NCI-H748 treated with DMSO at 0.1 percent for 48 hours (cell line): Measurements from ENCODE around the gene HIRA.
"Not testable (repeated sequence)": the region's sequence is repeated elsewhere in the genome, so short reads cannot be mapped to it uniquely, and the experiment has no call there.

Experiments used
- DNase-seq: peaks from one replicate; lab custom pipeline; 2025; lab: John Stamatoyannopoulos, UW

HIRA gene

GRCh38 chr22:19440411-19441195 is 9.1 kb upstream of the HIRA start:
- DNase-seq: no peak

DNA sequence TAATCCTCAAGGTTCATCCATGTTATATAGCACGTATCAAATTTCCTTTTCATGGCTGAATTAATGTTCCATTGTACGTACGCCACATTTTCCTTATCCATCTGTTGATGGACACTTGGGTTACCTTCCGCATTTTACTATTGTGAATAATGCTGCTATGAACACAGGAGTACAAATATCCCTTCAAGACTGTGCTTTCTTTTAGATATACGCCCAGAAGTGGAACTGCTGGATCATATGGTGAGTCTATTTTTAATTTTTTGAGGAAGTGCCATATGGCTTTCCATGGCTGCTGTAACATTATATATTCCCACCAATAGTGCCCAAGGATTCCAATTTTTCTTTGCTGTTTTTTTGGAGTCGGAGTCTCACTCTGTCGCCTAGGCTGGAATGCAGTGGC is 6.8 kb upstream of the HIRA start:
- no peak for DNase-seq

GRCh38 chr22:19436444-19437161 is 5.1 kb upstream of the HIRA start:
- DNase-seq: not testable (repeated sequence)

GRCh38 chr22:19434829-19435580 is 3.5 kb upstream of the HIRA start:
- no peak for DNase-seq

GRCh38 chr22:19434401-19434800 is 2.9 kb upstream of the HIRA start:
- DNase-seq: no peak

- peak; percentile 70 for DNase-seq
These were observed 759 bp upstream of the HIRA start, which contains the start of gene MRPL40 for GRCh38 chr22:19432133-19432851. Gene MRPL40, plus strand, starts transcription at chr22:19432545. Its CDS starts 10 bp downstream, at chr22:19432555.

GRCh38 chr22:19430890-19431541 is 517 bp downstream of the HIRA start:
- DNase-seq: no peak

- no peak for DNase-seq
These were observed 1.3 kb downstream of the HIRA start for GRCh38 chr22:19429950-19430889.

DNA sequence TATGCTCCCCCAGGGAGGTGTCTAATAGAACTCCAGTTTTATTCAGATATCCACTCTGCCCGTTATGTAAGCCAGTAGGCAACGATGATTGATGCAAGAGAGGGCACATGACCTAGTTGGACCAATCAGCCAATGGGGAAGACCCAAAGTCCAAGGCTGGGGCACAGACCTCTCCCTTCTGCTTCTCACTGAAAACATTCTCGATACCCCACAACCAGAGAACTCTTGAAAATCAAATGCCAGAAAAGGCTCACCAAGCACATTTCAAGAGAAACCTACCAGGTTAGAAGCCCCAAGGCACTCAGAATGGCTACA is 7.4 kb downstream of the HIRA start:
- DNase-seq: no peak

DNA sequence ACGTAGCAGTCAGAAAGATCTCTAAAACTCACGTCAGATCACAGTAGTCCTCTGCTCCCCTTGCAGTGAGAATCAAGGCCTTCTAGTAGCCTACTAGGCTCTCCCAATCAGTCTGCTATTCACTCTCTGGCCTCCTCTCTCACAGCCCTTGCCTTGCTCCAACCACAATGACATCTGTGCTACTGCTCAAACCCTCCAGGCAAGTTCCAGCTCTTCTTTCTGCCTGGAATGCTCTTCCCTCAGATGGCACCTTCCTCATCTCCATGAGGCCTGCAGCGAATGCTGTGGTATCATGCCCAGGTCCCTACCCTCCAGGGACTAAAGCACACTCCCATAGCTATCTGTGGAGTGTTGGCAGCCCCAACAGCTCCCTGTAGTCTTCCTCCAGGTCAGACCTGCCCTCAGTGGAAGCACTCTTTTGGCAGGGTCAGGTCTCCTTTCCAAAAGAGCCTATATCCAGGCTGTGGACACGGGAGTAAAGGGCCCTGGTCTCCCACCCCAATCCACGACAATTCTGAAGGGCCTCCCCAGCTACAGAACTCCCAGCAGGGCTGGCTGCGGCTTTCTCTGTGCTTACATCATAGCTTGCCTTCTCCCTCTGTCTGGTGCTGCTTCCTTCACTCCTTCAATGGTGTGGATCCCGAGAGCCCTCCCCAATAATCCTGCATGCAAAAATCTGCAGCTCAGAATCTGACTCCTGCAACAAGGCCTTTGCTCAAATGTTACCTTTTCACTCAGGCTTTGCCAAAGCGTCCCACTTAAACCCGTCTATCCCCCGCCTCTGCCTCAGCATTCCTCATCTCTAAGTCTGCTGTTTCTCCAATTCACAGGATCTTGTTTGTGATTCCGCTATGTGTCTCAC is 8.9 kb downstream of the HIRA start:
- no peak for DNase-seq

- DNase-seq: no peak
These were observed 11.2 kb downstream of the HIRA start for GRCh38 chr22:19420321-19420720.

DNA sequence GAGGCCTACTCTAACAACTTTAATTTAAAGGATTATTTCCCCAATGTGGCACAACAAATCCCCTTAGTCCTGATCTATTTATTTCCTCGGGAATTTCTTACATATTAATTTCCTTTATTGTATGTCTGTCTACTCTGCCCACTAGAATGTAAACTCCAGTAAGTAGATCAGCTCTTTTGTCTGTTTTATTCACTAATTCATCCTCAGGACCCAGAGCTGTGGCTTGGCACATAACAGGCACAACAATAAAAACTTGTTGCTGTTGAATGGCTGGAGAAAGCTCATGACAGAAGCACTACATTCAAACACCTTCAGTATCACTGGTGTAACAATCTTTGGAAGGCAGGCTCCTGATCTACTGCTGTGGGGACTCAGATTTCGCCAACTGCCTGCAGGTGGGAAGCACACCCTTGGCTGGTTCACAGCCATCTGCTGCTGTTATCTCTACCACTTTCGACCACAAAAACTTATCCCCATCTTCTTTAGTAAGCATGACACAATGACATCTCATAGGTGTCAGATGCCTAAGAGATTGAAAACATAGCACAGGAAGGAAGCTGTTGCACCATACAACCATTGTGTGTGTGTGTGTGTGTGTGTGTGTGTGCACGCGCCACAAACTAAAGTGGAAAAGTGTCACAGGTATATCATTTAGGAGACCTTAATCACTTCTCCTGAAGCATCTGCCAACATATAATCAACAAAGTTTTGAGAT is 11.9 kb downstream of the HIRA start:
- no peak for DNase-seq

DNA sequence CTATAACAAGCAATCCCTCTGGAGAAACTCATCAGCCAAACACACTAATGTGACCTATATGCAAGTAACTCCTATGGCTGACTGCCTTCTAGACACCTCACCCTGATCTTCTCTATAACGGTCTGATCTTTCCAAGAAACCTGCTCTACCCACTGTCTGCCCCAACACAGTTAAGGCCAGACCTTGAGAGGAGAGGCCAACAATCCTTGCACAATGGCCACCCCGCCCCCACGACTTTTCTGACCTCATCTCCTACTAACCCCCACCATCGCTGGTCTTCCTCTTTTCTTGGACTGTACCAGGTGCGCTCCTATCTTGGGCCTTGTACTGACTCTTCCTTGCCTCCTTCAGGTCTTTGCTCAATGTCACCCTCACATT is 12.5 kb downstream of the HIRA start:
- no peak for DNase-seq

GRCh38 chr22:19412923-19413322 is 18.6 kb downstream of the HIRA start:
- DNase-seq: no peak

DNA sequence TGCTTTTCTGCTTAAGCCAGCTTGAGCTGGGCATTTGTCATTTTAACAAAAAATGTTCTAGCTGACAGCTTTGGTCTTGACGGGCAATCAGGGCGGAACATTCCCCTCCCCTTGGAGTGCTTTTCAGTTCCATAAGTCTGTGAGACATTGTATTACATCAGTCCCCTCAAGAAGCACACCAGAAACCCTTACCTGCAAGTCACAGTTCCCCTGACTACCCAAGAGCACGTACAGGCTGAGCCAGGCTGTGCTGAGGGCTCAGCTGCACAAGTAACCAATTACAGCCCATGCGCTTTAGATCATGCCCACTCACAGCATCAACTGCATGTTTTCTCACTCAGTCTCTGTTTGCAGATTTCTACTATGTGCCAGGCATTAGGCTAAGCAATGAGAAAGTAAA is 19.1 kb downstream of the HIRA start:
- no peak for DNase-seq

DNA sequence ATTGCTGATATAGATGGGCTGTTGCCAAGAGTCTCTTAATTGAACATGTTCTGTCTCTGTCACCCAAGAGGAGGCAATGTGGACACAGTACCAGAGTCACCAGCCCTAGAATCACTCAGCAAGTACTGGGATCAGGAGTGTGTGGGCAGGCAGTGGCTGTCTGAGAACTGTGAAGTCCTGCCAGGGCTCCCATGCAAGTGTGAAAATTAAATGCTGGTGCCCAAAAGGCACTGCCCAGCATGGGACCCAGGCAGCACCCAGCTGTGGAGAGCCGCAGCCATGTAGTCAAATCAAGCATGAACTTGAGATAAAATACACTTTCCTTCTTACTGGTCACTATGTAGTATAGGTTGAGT is 19.9 kb downstream of the HIRA start:
- no peak for DNase-seq

- DNase-seq: no peak
These were observed 20.4 kb downstream of the HIRA start for GRCh38 chr22:19410941-19411689.
